NCI-H128 (cell line): ENCODE results near the gene MOB1B.
"Not testable (repeated sequence)": the region's sequence is repeated elsewhere in the genome, so short reads cannot be mapped to it uniquely, and the experiment has no call there.

Experiments used
- DNase-seq: peaks from one replicate; lab custom pipeline; 2025; ENCODE audit not compliant: unreplicated experiment; lab: John Stamatoyannopoulos, UW

MOB1B gene

GRCh38 chr4:71005025-71005424, 102.9 kb downstream of the MOB1B start:
- not testable (repeated sequence) for DNase-seq

GRCh38 chr4:71006203-71006907, 104.2 kb downstream of the MOB1B start:
- no peak for DNase-seq

- no peak for DNase-seq
Measured at GRCh38 chr4:71008196-71008595, 106.0 kb downstream of the MOB1B start.

GRCh38 chr4:71009086-71009485, 106.9 kb downstream of the MOB1B start:
- DNase-seq: no peak

- no peak for DNase-seq
Measured at GRCh38 chr4:71009890-71010588, 107.9 kb downstream of the MOB1B start.

GRCh38 chr4:71011451-71011850, 109.3 kb downstream of the MOB1B start:
- no peak for DNase-seq

GRCh38 chr4:71017391-71017790, 115.2 kb downstream of the MOB1B start:
- not testable (repeated sequence) for DNase-seq

- DNase-seq: no peak
Measured at GRCh38 chr4:71020611-71021010, 118.4 kb downstream of the MOB1B start.

GRCh38 chr4:71025654-71026053, 123.5 kb downstream of the MOB1B start:
- DNase-seq: no peak

- DNase-seq: no peak
Measured at GRCh38 chr4:71026086-71026485, 123.9 kb downstream of the MOB1B start.

GRCh38 chr4:71027611-71028010, 125.4 kb downstream of the MOB1B start:
- no peak for DNase-seq

GRCh38 chr4:71029504-71029903, 127.3 kb downstream of the MOB1B start:
- DNase-seq: no peak

- not testable (repeated sequence) for DNase-seq
Measured at GRCh38 chr4:71032106-71032505, 129.9 kb downstream of the MOB1B start.
